CD4-positive, alpha-beta T cell treated with Interleukin-10 for 1 hour (primary cell): ENCODE results near the gene TSPAN33.
"Not testable (repeated sequence)": the region's sequence is repeated elsewhere in the genome, so short reads cannot be mapped to it uniquely, and the experiment has no call there.

ENCODE experiments used
- DNase-seq: peaks from one replicate; pipeline ENCODE4 v3.0.0-alpha.2; 2020

Gene TSPAN33, protein sequence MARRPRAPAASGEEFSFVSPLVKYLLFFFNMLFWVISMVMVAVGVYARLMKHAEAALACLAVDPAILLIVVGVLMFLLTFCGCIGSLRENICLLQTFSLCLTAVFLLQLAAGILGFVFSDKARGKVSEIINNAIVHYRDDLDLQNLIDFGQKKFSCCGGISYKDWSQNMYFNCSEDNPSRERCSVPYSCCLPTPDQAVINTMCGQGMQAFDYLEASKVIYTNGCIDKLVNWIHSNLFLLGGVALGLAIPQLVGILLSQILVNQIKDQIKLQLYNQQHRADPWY

DNA sequence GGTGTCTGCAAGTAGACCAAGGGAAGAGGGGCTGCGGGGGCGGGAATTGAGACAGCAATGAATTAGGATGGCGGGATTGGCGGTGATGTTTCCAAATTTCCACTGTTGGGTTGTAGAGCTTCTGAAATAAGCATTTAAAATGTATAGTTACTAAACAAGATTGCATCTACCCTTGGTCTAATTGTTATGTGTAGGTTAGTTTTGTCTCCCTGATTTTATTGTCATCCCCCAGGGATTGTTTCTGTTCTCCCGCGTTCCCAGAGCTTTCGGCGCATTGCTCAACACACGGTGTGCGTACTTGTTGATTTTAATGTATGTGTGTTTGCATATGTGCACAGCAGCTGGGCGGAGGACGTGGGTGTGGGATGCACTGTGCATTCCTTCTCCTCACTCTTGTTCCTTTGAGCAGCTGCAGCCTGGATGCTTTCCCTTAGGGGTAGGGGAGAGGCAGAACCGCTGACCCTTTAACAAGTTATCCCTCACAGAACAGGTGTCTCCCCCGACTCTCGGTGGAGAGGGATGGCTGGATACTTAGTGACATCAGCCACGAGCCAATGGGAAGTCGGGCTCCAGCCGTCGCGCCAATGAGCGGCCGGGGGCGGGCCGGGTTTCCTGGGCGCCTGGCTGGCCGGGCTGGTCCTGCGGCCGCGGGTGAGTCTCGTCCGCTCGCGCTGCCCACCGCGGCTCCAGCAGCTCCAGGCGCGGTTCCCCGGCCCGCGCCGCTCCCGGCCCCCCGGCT lies at the start of gene TSPAN33:
TSS of gene TSPAN33 (plus strand) at position 613 of the 739 bp plus-strand sequence. CDS start 274 bp downstream, outside the sequence.
- DNase-seq, result peak; percentile 67

DNA sequence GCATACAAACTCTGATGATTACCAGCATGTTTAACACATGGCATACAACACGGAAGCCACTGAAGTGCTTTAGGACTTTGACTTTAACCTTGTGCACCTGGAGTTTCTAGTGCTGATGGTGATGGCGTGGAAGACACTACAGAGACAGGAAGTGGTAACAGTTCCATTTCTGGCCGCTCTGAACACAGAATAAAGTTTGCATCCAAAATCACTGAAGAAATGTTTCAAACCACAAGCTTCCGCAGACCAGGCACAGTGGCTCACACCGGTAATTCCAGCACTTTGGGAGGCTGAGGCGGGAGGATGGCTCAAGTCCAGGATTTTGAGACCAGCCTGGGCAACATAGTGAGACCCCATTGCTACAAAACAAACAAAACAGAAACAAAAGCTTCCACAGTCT lies 49.2 kb upstream of the TSPAN33 start:
- DNase-seq, result peak; percentile 25

DNA sequence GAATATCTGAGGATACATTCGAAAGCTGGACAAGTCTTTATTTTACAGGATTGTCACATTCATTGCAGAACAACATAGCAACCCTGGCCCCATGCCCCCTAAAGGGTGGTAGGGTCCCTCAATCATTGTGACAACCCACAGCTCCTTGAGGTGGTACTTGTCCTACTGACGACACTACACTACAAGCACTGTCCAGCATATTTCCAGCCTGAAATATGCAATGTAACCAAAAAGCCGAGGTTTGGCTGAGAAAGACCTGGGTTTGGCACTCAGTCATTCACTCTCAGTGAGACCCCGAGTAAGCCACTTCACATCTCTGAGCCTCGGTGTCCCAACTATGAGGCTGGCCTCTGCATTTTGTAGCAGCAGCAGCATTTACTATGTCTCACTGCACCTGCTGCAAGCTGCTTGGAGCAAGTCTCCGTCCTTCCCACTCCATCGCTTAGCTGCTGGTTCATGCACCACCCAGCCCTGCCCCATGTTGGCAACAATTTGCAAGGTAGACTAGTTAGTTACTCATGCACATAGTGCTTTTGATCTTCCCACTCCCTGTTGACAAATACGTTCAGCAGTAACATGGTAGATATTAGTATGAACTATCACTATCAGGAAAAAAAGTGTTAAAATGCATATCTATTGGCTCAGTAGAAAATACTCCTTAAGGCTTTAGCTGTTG lies 46.0 kb upstream of the TSPAN33 start:
- DNase-seq, result no peak

DNA sequence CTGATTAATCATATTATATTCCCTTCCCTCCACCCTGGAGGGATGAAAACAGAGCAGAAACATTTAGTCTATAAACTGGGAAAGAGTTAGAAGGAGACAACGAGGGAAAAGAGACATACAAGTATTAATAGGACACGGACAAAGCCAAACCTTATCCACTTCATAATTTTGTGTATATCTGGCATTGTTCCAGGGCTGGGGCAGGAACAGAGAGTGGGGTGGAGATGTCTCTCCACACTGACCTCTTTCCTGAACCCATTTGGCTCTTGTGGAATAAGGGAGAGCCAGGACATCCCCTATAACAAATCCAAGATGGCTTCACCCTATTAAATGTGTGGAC lies 43.7 kb upstream of the TSPAN33 start:
- no peak for DNase-seq

DNA sequence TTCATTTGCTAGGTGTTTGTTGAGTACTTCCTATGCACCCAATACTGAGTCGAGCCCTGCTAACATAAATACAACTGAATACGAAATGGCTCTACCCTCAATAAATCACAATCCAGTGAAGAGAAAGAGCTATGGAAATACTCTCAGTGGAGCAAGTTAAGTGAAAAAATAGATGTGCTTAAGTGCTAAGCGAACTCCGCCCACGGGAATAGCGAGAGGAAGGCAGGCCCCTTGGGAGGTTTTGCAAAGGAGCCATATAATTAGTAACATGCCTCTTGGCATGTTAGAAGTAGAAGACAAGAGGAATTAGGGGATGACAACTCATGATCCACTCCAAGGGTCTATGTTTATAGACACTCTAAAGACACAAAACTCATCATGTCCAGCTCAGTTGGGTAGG lies 42.8 kb upstream of the TSPAN33 start:
- DNase-seq, result no peak

DNA sequence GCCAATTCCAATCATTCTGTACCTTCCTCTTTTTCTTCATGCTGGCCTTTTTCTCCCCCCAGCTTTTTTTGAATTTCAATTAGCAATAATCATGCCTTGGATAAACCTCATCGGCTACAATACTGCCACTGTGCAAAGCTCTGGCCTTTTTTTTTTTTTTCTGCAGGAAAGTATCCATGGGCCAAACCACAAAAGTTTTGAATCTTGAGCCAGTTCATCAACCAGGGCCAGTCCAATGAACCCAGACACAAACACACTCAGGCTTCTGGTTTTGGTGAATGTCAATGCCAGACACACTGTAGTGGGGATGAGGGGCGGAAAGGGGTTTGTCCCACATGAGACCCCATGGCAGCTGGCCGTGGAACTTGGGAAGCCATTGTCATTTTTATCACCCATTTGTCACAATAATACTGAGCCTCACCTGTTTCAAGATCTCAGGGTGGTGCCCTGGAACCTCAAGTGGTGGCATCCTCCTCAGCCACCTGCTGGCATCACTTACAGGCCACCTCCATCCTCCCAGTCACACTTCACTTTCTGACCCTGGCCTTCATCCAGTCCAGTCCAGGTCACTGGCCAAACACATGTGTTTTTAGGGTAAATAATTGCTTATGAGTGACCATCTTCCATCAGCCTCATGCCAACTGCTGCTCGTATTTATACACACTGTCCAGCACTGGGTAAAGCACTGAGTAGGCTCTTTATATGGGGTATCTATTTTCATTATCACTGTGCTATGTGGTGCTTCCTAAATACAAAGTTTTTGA lies 40.8 kb upstream of the TSPAN33 start:
- no peak for DNase-seq

DNA sequence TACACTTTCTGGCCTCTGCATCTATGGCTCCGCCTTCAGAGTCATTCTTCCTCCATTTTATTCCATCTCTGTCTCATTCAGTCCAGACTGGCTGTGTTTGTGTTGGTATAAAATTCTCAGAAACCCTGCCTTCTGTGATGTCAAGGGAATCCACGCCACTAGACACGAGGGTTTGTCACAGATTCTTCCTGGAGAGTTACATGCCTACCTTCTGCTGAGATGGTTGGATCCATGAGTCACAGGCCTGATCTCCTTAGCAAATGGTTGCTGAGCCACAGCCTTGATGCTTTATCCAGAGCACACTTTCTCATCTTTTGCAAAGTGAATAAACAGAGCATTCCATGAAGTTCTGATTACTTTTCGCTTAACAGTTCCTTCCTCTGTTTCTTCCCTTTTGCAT lies 35.9 kb upstream of the TSPAN33 start:
- DNase-seq, result no peak

DNA sequence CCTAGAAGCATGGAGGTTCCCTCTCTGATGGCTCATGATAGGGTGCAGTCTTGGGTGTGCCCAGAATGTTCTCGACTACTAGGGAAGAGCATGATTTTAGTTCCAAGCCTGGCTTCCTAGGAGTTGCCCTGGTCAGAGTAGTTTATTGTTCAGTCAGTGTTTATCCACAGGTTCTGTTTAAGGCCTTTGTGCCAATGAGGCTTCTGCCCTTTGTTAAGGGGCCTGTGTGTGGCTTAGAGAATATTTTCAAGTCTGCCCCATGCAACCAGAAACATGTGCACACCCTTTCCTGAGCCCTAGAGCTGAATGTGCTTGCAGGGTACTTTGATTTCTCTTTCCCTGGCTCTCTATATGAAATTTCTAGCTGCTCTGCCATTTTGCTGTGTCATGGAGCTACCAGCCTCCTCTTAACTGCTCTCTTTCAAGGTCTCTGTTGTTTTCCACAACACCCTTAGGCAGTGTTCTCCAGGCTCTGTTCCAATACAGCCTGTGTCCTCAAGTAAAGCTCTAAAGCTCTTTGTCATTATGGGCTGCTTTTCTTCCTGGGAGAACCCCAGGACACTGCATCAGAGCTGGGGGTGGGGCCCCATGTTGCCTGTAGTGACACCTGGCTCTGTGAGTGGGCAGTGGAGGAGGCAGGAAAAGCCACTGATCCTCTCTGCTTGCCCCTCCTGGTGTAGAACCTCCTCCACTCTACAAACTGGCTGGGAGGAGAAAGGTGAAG lies 34.1 kb upstream of the TSPAN33 start:
- DNase-seq, result no peak

DNA sequence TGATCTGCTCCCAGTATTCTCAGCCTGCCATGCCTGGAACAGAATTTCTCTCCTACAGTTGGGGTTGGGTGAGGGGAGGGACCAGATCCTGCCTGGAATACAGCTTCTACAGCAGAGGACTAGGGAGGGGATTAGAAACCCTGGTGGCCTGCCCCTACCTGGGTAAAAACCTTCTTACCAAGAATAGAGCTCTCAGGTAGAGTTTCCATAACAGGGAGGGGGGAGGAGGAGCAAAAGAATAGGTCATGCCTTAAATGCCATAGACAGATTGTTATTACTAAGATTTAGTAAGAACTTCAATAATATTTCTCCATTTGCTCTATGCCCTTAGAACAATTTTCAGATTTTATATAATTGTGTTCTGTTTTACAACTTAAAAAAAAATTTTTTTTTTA lies 33.5 kb upstream of the TSPAN33 start:
- DNase-seq, result no peak

DNA sequence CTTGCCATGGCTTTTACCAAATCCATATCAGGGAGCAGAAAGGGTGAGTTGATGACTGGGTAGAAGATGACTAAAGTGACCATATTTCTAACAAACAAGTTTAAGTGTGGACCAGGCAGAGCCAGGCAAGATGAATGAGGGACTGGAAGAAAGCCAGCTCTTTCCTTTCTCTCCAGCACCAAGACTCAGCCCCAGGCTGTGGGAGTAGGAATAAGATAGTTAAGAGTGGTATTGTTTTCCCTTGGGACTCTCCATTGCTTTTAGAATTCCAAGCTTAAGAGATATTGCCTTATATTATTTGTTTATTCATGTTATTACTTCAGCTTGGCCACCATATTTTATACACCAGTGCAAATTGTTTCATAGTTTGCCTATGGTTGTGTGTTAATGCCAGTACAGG lies 28.8 kb upstream of the TSPAN33 start:
- no peak for DNase-seq

DNA sequence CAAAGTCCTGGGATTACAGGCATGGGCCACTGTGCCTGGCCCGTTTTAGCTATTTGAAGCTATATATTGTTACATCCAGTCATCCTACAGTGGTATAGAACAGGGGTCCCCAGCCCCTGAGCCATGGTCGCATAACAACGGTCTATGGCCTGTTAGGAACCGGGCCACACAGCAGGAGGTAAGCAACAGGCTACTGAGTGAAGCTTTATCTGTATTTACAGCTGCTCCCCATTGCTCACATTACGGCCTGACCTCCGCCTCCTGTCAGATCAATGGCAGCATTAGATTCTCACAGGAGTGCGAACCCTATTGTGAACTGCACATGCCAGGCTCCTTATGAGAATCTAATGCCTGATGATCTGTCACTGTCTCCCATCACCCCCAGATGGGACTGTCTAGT lies 26.3 kb upstream of the TSPAN33 start:
- no peak for DNase-seq

DNA sequence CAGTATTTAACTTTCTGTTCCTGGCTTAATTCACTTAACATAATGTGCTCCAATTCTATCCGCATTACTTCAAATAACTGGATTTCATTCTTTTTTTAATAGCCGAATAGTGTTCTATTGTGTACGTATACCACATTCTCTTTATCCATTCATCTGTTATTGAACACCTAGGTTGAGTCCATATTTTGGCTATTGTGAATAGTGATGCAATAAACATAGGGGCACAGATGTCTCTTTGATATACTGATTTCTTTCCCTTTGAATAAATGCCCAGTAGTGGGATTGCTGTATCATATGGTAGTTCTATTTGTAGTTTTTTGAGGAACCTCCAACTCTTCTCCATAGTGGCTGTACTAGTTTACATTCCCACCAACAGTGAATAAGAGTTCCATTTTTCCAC lies 25.5 kb upstream of the TSPAN33 start:
- DNase-seq, result no peak

DNA sequence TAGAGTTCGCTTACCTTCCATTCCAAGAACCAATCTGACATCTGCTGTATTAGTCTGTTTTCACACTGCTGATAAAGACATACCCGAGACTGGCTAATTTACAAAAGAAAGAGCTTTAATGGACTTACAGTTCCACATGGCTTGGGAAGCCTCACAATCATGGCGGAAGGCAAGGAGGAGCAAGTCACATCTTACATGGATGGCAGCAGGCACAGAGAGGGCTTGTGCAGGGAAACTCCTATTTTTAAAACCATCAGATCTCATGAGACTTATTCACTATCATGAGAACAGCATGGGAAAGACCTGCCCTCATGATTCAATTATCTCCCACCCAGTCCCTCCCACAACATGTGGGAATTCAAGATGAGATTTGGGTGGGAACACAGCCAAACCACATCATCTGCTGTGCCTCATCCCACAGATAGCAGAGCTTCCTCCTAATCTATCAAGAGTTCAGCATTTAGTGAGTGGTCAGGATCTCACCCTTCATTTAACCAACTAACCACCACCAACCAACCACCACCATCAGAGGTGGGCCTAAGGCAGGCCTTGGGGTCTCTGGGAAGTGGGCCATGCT lies 22.9 kb upstream of the TSPAN33 start:
- not testable (repeated sequence) for DNase-seq

DNA sequence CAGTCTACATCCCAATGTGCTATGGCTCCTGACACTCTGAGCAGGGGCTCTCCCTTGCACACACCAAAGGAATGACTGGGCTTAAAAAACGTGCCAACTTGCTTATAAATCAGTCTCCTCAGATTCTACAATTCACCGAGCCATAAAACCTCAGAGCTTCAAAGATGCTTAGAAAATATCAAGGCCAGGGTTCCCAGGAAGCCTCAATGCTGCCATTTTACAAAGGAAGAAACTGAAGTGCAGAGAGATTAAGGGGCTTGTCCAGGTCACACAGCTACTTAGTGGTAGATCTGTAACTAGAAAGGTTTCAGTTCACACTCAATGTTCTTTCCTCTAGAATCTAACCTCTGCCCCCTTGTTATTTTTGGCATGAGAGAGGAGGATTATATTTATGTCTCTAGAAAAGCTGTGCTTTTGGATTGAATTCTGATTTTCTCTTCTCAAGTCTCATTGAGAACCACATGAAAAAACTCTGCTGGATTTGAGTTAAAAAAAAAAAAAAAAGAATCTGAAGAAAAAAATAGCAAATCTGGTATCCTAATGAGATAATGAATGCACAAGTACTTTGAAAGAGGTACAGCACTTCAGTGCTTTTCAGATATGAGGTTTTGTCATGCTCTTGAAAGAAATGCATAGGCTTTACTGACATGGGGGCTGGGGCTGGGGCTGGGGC lies 22.3 kb upstream of the TSPAN33 start:
- no peak for DNase-seq

DNA sequence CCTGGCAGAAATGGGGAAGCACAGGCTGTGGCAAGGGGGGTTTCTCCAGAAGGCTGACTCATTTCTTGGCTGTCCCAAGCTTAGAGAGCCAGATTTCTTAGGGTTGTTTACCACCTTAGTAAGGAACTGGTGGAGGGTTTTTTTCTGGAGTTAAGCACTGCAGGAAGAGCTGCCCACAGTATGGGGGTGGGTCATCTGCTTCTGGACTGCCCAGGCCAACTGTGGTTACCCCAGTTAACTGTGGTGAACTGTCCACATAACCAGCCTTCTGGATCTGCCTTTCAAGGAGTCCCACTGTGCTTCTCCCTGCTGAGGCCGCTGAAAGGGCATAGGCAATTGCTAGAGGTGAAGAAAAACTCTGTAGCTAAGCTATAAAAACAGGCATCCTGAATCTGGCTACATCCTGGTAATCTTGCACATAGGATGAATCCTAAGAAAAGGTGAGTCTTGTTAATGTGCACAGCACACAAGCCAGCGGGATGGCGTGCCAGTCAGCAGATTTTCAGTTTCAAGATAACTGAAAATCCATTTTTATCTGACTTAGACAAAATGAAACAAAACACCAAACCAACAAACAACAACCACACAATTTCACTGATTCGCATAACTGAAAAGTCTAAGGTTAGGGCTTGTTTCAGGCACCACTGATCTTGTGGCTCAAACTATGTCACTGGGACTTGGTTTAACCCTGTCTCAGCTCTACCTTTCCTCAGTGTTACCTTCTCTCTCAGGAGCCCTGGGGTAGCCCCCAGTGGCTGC lies 21.6 kb upstream of the TSPAN33 start:
- DNase-seq, result no peak

DNA sequence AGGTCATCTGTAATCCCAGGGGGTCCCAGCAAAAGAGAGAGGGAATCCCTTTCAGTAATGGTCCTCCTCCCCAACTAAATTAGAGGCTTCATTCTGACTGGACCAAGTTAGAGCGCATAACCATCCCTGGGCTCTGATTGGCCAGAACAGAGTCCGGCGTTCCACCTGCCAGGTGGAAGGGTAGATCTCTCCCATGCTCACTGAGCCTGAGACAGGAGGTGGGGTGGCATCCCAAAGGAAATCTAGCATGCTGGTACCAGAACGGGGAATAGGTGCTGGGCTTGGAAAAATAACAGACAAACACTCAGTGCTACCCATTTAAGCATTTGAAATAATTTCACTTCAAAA lies 21.0 kb upstream of the TSPAN33 start:
- DNase-seq, result no peak

DNA sequence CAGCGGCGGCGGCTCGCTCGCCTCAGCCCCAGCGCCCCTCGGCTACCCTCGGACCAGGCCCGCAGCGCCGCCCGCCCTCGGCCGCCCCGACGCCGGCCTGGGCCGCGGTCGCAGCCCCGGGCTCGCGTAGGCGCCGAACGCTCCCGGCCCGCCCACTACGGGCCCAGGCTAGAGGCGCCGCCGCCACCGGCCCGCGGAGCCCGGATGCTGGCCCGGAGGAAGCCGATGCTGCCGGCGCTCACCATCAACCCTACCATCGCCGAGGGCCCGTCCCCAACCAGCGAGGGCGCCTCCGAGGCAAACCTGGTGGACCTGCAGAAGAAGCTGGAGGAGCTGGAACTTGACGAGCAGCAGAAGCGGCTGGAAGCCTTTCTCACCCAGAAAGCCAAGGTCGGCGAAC lies 18.2 kb upstream of the TSPAN33 start:
- no peak for DNase-seq

DNA sequence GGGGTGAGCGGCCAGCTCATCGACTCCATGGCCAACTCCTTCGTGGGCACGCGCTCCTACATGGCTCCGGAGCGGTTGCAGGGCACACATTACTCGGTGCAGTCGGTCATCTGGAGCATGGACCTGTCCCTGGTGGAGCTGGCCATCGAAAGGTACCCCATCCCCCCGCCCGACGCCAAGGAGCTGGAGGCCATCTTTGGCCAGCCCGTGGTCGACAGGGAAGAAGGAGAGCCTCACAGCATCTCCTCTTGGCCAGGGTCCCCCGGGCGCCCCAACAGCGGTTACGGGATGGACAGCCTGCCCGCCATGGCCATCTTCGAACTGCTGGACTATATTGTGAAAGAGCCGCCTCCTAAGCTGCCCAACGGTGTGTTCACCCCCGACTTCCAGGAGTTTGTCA lies 17.4 kb upstream of the TSPAN33 start:
- DNase-seq, result no peak

DNA sequence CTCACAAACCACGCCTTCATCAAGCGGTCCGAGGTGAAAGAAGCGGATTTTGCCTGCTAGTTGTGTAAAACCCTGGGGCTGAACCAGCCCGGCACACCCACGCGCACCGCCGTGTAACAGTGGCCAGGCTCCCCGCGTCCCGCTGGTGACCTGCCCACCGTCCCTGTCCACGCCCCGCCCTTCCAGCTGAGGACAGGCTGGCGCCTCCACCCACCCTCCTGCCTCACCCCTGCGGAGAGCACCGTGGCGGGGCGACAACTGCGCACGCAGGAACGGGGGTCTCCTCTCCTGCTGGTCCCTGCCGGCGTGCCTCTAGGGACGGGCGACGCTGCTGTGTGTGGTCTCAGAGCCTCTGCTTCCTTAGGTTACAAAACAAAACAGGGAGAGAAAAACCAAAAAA lies 16.9 kb upstream of the TSPAN33 start:
- DNase-seq, result no peak

DNA sequence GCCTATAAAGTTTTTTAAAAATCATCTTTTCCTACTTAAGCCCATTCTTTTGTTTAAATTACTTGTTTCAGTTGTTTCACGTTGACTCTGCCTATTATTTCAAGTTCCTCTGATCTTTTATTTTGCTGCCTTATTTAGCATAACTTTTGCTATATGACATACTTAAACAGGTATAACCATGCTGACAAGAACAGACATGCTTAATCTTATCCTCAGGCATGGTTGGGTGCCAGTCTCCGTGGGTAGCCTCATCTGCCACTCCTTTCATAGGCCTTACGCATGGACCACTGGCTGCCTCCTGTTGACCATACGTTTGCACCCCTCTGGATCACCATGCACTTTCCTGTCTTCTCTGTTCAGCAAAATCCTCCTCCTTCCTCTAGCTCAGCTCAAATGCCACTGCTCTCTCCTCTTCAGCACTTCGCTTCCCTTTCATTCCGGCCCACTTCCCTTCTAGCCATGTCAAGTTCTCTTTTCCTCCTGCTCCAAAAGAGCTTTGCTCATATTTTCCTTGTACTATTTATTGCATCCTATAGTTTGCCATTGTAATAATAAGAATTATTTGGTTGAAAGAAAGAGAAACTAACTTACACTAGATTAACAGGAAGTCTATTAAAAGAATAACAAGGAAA lies 10.0 kb upstream of the TSPAN33 start:
- DNase-seq, result no peak
